NCI-H1105 treated with DMSO at 0.1 percent for 48 hours (cell line): ENCODE results near the gene TASP1.
"Not testable (repeated sequence)": the region's sequence is repeated elsewhere in the genome, so short reads cannot be mapped to it uniquely, and the experiment has no call there.

Source experiments
- DNase-seq: peaks from one replicate; lab custom pipeline; 2025; lab: John Stamatoyannopoulos, UW

The TASP1 gene

DNA sequence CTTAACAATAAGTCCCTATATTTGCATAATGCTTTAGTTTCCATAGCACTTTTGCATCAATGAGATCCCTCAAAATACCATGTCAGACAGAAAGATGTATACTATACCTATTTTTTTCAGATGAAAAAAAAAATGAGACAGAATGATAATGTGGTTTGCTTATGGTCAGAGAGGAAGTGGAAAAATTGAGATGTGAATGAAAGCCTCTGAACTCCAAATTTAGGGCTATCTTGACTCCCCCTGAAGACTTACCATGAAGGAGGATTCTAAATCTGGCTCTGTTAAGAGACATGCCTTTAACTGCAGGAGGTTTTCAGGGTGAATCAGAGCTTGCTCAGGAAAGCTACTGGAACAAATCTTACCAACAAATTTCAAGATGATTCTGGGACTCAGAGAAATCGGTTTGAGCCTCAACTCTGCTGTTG is 241.4 kb downstream of the TASP1 start:
- DNase-seq: no peak

DNA sequence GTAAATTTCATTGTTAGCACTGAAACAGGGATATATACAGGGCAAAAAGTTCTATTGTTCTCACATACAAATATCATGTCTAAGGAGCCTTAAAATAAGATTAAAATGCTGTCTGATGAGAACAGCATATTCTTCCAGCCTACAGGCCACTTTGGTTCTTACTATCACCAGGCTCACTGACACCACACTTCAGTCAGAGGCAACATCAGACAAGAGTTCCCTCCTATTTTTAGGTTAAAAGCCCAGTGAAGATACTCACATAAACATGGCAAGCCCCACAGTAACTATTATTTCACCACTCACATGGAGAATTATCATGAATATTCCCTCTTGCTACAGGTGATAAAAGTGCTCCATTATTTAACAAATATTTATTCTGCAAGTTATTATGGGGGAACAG is 241.9 kb downstream of the TASP1 start:
- no peak for DNase-seq

DNA sequence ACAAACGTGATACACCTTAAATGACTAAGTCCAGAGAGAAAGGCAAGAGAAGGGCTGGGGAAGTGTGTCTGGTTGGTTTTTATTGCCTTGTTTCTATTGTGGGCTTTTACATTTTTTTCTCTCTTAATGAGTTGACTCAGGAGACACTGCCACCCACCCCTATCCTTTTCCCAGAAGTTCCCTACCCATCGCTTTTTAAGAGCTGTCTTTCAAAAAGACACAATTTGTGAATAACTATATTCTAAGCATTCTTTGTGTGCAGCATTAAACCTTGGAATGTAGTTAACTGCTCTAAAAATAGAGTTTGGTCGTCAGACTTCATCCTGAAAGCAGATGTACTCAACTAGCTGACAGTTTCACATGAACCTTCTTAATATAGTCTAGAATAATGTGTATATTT is 242.7 kb downstream of the TASP1 start:
- DNase-seq: no peak

DNA sequence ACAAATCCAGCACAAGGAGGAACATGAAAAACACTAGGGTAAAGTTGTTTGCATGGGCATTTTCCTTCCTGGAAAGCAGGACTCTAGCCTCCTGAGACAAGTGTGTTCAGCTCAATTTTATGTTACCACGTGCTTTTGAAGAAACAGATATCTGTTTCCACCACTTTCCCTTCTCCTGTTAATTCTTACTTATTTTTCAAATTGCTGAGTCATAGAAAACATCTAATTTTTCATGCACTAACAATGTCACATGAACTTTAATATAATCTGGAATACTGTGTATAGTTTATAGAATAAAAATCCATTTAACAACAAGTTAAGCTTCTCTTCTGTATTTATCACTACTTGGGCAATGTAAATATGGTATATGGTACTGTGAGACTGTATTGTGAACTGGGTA is 243.5 kb downstream of the TASP1 start:
- DNase-seq: no peak

DNA sequence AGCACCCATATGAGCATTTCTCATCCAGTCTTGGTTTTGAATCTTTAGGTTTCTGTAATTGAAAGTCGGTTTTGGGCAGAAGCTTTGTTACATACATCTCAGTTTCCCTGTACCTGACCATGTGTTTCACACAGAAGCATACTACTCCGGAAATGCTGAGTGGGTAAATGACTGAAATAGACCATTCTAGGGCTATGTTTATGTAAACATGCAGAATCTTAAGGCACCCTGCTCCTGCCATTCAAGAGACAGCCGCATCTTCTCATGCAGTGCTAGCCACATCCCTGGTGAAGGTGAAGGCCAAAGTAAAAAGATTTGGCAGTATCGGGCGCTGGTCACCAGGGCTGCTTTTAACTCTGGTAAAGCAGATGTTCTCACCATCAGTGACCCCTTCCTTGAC is 246.3 kb downstream of the TASP1 start:
- no peak for DNase-seq

DNA sequence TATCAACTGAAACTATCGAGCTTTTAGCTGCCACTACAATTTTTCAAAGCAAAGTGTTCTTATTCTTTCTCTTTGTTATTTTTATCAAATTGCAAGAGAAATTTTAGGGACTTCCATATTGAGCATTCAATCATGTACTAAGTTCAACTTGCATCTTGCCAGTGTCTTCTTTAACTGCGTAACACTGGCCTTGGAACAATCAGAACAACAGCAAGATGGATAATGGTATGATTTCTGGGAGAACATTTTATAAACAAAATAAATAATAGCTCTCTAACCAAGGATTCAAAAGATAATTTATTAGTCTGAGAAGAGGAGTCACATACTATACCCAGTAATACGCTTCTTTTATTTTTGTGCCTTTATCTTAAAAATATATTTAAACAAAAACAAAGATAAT is 249.6 kb downstream of the TASP1 start:
- no peak for DNase-seq

DNA sequence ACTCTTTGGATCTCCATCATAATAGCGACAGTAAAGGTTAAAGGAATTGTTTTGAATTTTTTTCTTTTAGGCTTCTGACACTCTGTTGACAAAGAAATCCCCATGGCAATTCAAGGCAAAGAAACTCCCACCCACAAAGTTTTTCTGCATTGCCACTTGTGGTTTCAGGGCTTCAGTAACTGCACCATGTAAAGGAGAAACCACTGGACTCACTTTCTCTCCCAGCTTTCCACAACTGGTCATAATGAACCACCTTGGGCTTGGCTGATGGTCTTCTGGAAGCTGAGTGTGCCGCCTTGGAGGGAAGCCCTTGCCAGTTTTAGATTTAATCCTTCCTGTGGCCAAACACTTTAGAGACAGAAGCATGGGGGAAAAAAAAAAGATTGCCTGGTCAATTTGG is 254.6 kb downstream of the TASP1 start:
- DNase-seq: no peak

DNA sequence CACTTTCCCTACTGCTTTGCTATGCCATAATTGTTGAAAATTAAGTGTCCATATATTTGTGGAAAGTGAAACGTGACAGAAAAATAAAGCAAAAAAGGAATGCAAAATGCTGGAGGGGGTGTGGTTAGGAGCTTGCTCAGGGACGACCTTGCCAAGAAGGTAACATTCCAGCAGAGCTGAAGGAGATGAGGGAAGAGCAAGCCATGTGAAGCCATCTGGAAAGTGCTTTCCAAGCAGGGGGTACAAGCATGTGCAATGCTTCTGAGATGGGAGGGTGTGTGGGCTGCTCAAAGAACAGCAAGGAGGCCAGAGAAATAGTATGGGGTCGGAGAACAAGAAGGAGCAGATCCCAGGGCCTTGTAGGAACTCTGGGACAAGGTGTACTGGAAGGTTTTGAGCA is 255.9 kb downstream of the TASP1 start:
- DNase-seq: no peak

DNA sequence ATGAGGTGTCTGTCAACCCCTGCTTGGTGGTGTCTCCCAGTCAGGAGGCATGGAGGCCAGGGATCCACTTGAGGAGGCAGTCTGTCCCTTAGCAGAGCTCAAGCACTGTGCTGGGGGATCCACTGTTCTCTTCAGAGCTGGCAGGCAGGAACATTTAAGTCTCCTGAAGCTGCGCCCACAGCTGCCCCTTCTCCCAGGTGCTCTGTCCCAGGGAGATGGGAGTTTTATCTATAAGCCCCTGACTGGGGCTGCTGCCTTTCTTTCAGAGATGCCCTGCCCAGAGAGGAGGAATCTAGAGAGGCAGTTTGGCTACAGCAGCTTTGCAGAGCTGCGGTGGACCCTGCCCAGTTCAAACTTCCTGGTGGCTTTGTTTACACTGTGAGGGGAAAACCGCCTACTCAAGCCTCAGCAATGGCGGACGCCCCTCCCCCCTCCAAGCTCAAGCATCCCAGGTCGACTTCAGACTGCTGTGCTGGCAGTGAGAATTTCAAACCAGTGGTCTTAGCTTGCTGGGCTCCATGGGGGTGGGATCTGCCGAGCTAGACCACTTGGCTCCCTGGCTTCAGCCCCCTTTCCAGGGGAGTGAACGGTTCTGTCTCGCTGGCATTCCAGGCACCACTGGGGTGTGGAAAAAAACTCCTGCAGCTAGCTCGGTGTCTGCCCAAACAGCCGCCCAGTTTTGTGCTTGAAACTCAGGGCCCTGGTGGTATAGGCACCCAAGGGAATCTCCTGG is 258.1 kb downstream of the TASP1 start:
- not testable (repeated sequence) for DNase-seq

DNA sequence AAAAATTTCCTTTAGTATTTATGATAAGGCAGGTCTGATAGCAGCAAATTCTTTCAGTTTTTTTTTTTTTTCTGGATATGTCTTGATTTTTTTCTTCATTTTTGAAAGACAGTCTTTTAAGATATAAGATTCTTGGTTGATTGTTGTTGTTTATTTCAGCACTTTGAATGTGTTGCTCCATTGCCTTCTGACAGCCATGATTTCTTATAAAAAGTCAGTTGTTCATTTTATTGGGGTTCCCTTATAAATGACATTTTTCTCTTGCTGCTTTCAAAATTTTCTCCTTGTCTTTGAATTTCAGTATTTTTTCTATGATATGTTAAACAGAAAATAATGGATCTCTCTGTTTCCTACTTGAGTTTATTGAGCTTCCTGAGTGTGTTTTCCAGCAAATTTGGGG is 265.3 kb downstream of the TASP1 start:
- no peak for DNase-seq

DNA sequence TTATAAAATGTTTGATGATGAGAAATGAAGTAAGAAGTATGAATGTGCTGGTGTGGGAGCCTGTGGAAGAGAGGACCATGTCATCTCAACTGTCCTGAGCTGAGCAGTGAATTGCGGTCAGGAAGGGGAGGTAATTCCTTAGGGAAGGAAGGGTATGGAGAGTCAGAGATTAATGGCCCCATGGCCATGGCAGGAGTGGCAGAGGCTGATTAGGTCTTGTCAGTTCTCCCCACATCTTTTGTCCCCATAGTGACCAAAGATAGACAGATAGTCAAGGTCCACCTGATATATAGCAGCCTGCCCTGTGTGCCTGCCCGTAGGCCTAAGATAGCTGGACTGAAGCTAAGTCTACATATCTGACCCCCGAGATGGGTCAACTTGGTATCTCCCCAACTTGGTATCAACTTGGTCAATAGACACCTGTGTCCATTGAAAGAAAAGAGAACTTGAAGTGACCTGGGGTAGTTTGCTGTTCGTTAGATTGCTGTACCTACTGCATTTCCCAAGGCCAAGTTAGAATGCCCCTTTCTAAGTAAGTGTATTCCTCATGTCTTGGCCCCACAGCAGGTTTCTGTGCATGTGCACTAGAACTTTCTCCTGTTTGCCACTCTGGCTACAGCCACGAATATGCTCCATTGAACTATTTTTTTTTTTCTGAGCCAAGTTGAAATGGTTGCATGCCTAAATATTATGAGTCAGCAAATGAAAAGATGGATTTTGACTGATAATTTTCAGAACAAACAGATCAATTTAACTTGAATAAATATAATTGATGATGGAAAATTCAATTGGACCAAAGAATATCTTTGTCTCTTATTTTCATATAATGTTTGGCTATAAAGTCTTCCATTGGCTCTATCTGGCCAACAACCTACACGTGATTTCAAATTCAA is 274.2 kb downstream of the TASP1 start:
- DNase-seq: no peak

DNA sequence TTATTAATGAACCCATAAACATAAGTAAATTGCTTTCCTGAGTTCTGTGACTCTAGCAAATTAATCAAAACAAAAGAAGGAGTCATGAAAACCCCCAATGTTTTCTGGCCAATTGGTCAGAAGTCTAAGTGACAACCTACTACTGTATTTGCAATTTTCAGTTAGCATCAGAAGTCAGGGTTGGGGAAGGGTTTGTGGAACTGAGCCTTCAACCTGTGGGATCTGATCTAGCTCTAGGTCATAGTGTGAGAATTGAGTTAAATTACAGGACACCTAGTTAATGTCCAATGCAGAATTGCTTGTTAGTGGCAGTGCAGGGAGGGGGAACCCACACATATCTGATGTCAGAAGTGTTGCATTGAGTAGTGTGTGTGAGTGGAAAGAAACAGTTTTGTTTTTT is 275.3 kb downstream of the TASP1 start:
- DNase-seq: no peak

DNA sequence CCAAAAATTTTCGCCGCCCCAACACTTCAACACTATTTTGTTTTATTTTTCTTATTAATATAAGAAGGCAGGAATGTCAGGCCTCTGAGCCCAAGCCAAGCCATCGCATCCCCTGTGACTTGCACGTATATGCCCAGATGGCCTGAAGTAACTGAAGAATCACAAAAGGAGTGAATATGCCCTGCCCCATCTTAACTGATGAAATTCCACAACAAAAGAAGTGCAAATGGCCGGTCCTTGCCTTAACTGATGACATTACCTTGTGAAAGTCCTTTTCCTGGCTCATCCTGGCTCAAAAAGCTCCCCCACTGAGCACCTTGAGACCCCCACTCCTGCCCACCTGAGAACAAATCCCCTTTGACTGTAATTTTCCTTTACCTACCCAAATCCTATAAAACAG is 276.6 kb downstream of the TASP1 start:
- DNase-seq: not testable (repeated sequence)

DNA sequence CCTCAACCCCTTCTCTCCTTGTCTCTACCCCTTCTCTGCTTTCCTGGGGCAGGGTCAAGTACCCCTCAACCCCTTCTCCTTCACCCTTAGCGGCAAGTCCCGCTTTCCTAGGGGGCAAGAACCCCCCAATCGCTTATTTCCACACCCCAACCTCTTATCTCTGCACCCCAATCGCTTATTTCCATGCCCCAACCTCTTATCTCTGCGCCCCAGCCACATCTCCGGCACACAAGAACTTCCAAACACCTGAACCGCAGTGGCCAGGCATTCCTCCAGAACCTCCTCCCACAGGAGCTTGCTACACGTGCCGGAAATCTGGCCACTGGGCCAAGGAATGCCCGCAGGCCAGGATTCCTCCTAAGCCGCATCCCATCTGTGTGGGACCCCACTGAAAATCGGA is 279.8 kb downstream of the TASP1 start:
- DNase-seq: not testable (repeated sequence)

DNA sequence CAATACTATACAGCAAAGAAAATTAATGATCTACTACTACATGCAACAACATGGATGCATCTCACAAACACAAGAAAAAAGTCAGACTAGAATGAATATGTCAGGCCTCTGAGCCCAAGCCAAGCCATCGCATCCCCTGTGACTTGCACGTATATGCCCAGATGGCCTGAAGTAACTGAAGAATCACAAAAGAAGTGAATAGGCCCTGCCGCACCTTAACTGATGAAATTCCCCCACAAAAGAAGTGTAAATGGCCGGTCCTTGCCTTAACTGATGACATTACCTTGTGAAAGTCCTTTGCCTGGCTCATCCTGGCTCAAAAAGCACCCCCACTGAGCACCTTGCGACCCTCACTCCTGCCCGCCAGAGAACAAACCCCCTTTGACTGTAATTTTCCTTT is 280.9 kb downstream of the TASP1 start:
- not testable (repeated sequence) for DNase-seq

DNA sequence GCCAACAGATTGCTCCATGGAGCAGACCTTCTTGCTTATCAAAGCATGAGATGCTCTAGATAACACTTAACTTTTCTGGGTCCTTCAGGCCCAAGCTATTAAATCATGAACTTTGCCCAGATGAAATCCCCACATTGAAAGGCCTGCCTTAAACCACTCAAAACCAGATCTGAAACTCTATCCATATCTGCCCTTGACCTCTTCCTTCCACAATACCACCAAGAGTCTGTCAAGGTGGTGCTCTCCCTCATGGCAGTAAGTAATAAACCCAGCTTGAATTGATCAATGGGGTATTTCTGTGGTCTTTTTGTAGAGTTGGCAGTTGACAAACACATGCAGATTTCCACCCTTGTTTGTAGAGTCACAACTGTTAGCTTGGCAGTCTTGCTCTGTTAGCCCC is 282.1 kb downstream of the TASP1 start:
- no peak for DNase-seq

DNA sequence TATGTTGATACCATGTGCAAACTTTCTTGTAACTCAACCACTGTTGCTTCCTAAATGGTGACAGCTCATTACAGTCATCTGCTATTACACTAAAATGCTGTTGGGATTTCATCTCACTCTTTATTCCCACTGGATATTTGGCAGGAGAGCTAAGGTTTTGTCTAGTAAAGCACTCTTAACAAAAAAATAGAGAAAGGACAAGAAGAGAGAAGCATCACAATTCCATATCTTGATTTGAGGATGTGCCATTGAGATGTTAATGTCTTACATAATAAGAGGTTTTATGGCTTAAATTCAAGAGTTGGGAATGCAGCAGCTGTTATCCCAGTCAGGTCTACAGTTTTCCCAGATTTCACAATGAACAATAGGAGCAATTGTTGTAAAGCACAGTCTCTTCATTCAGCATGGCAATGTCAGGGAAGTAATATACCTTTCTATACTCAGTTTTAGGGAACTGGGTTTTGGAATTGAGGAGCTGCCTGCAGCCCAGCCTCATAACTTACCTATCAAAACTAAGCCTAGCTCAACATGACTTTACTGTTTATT is 282.7 kb downstream of the TASP1 start:
- peak; percentile 10 for DNase-seq

DNA sequence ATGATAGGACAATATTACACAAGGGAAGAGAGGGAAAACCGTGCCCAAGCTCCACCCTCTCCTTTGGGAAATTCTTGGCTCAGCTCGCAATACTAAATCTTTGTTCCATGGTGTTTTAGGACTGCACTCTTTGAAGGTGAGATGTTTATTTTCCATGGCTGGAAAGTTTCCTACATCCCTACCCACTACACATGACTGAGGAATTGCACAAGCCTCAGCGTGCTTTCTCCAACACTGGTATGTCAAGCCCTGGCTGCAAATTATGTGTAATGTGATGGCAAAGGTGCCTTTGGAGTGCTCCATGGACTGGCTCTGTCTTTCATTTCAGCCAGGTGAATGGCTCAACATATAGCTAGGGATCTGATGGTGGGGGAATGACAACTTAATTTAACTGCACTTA is 283.3 kb downstream of the TASP1 start:
- DNase-seq: no peak

DNA sequence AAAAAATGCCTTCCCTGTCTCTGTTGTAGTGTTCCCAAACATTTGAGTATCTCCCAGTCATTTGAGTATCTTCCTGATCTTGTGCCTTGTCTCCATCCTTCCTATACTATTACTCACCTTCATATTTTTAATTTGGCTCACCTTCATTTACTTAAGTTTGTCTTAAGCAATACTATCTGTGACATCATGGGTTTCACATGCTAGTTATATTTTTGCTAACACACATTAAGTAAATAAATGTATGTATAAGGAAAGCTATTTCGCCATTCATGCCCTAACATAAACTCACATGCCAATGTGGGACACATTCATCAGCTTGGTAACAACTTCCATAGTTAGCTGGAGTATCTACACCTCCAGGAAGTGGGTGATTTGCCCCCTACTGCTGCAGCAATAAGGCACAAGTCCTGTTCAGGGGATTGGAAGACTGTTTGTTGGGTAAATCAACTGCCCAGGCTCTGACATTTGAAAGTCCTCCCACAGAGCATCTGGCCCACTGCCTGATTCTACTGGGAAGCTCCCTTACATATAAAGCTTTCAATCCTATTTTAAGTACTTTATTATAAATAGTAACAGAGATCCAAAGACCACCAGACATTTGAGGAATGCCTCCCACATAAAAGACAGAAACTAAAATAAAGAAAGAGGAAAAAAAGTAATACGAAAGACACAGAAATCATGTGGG is 285.3 kb downstream of the TASP1 start:
- no peak for DNase-seq

DNA sequence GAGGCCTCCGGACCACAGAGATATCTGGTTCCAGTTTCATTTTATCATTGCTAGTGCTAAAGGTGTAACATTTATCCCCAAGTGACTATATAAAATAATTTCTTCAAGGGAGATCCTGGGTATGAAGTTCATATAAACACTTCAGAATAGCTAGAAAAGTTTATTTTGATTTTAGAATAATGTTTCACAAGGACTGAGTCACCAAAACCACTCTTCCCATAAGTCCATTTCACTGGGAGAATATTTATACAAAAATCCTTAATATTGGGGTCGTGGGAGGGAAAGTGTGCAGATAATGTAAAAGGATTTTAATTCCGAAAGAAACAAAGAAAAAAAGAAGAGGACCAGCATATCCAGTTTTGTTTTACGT is 289.5 kb downstream of the TASP1 start:
- DNase-seq: no peak

DNA sequence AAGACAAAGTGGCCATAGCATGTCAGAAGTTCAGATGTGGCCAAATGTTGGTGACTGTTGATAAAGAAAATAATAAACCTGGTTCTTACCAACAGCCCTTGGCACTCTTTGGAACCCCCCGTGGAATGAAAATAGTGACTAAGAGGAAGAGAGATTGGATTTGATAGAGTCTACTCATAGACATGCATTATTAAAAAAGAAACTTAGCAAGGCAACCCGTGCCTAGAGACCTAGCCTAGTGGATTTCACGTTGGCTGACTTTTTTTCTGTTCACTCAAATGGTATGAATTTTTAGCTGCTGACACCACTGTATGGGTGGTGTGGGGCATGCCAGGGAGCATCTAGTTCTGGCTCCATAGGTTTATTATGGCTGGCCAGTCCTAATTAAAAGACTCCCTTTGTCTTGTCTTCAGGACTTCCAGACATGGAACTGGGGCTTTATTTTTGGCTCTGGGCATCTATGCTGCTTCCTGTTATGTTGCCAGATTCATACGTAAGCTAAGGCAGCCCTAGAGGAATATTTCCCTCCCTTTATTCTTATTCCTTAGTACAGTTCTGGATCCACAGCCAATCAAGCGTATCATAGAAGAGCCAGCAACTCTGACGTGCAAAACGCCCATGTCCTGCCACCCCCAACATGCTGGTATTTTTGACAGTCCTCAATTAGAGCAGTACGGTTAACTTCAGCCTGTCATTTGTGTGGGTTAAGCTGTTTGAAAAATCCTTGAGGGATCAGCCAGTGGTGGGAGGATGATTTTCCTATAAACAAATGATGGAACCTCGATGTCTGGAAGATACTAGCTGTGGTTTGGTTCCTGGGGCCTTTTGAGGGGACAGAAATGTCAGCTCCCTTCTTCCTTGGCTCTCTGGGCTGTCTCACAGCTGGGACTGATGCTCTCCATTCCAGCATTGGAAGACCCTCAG is 290.2 kb downstream of the TASP1 start:
- no peak for DNase-seq

DNA sequence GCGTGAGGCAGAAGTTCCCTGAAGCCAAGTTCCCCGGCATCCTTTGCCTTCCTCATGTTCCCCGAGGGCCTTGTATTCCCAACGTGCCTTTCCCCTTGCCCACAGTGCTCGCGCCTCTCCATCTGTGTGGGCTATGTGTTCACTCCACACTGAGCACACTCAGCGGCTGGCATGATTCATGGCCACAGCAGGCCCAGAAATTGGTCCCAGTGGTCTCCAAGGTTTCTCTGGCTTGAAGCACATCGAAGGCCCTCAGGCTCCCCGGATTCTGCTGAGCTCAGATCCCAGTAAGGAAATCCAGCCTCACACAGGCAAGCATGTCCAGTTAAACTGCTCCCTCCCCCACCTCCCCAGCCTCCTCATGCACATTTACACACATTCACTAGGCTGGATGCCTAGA is 294.1 kb downstream of the TASP1 start:
- DNase-seq: no peak
